Epithelial cell of esophagus (primary cell): ENCODE measurements around the gene AKAP10.
A peak's percentile ranks its signal among the peaks of the same experiment; 100 is the strongest.

ENCODE experiments used
- DNase-seq: peaks from one replicate; pipeline ENCODE4 v3.0.0; 2010; ENCODE audit warnings: low read depth
- H3K4me3 ChIP-seq: 2 replicates; pipeline ENCODE4 v1.5.1; 2011; ENCODE audit warnings: mild to moderate bottlenecking, low read length, control low read depth
- TF ChIP-seq, protein P1 (sequence below): IDR thresholded peaks from 2 replicates; pipeline ENCODE4 v1.5.1; 2011; ENCODE audit warnings: low read depth, mild to moderate bottlenecking, low read length, control low read depth, inconsistent platforms; ENCODE audit not compliant: insufficient read depth; ENCODE audit errors: missing control alignments

AKAP10 gene

GRCh38 chr17:19991252-19991885, 13.7 kb upstream of the AKAP10 start:
- no peak for DNase-seq

DNA sequence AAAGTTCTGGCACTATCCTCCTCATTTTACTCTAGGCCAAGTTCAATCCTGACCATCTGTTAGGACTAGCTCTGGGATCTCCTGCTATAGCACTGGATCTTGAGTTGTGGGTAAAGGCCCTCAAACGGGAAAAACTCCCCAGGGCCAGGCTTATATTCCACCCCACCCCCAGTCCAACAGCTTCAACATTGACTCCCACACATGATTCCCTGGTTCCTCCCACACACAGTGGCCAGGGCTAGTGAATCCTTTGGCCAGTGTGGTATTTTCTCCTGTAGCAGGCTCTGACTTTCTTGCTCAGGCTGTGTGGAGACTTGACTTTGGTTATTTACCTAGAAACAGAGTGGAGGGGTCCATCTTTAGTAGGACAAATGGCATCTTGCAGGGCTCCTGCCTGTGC, 10.3 kb upstream of the AKAP10 start:
- no peak for DNase-seq
- no peak overlapping the region for H3K4me3 ChIP-seq
- TF ChIP-seq, protein P1, sequence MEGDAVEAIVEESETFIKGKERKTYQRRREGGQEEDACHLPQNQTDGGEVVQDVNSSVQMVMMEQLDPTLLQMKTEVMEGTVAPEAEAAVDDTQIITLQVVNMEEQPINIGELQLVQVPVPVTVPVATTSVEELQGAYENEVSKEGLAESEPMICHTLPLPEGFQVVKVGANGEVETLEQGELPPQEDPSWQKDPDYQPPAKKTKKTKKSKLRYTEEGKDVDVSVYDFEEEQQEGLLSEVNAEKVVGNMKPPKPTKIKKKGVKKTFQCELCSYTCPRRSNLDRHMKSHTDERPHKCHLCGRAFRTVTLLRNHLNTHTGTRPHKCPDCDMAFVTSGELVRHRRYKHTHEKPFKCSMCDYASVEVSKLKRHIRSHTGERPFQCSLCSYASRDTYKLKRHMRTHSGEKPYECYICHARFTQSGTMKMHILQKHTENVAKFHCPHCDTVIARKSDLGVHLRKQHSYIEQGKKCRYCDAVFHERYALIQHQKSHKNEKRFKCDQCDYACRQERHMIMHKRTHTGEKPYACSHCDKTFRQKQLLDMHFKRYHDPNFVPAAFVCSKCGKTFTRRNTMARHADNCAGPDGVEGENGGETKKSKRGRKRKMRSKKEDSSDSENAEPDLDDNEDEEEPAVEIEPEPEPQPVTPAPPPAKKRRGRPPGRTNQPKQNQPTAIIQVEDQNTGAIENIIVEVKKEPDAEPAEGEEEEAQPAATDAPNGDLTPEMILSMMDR: no peak

More at GRCh38 chr17:19991252-19991885, 13.7 kb upstream of the AKAP10 start:
- TF ChIP-seq, protein P1: no peak
- no peak overlapping the region for H3K4me3 ChIP-seq

DNA sequence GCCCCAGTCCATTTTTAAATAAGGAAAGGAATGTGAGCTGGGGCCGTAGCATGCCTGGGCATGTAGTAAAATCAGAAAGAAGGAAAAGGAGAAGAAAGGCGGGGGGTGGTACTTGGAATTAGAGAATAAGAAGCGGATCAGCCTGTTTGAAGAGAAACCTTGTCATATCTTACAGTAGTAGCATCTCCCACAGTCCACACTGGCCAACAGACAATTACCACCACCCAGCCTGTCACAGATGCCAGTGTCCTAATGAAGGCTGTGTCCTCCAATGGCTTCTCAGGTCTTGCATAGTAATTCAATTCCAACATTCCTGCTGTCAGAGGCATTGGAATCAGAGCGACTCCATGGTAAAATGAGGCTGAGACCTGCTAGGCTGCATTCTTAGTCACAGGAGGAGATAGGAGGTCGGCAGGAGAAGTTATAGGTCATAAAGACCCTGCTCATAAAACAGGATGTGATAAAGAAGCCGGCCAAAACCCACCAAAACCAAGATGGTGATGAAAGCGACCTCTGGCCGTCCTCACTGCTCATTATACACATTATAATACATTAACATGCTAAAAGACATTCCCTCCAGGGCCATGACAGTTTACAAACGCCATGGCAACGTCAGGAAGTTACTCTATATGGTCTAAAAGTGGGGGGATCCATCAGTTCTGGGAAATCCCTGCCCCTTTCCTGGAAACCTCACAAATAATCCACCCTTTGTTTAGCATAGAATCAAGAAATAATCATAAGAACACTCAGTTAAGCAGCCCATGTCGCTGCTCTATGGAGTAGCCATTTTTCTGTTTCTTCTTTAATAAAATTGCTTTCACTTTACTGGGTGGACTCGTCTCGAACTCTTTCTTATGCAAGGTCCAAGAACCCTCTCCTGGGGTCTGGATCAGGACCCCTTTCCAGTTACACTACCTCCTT, 9.6 kb upstream of the AKAP10 start:
- no peak overlapping the region for H3K4me3 ChIP-seq
- TF ChIP-seq, protein P1: no peak
- peak; percentile 75 for DNase-seq

GRCh38 chr17:19979917-19980770, 2.5 kb upstream of the AKAP10 start:
- H3K4me3 ChIP-seq: no peak overlapping the region
- TF ChIP-seq, protein P1: no peak
- no peak for DNase-seq

- TF ChIP-seq, protein P1: no peak
- no peak overlapping the region for H3K4me3 ChIP-seq
- DNase-seq: no peak
These were observed 1.2 kb upstream of the AKAP10 start for GRCh38 chr17:19978805-19979211.

GRCh38 chr17:19978209-19978802, 678 bp upstream of the AKAP10 start:
- TF ChIP-seq, protein P1: no peak
- peak overlapping the region; percentile 85 for H3K4me3 ChIP-seq
- no peak for DNase-seq
